Lower leg skin (tissue), 3 donors: ENCODE results near the gene HK1.

Experiments
- CTCF ChIP-seq, 3 donors: fragments of 450-650 bp; IDR thresholded peaks; one replicate each; pipeline ENCODE4 v1.5.1; 2016; ENCODE audit warnings: antibody characterized with exemption in 3 of 3, mild to moderate bottlenecking in 3 of 3, moderate library complexity in 2 of 3
- POLR2A ChIP-seq, 2 donors: fragments of 450-650 bp; IDR thresholded peaks; one replicate each; pipeline ENCODE4 v1.6.1; 2016 to 2017; ENCODE audit warnings: antibody characterized with exemption in 2 of 2, mild to moderate bottlenecking in 1 of 2, moderate library complexity in 1 of 2

- TF ChIP-seq CTCF (IDR thresholded peaks at IDR 0.05) (no peak), POLR2A (IDR thresholded peaks at IDR 0.05) (no peak)
Observed at GRCh38 chr10:69281507-69282413, 3.5 kb downstream of the HK1 start.
